ENCODE results near the gene ETV3L.
"Not testable (repeated sequence)": the region's sequence is repeated elsewhere in the genome, so short reads cannot be mapped to it uniquely, and the experiment has no call there.

Gene ETV3L

DNA sequence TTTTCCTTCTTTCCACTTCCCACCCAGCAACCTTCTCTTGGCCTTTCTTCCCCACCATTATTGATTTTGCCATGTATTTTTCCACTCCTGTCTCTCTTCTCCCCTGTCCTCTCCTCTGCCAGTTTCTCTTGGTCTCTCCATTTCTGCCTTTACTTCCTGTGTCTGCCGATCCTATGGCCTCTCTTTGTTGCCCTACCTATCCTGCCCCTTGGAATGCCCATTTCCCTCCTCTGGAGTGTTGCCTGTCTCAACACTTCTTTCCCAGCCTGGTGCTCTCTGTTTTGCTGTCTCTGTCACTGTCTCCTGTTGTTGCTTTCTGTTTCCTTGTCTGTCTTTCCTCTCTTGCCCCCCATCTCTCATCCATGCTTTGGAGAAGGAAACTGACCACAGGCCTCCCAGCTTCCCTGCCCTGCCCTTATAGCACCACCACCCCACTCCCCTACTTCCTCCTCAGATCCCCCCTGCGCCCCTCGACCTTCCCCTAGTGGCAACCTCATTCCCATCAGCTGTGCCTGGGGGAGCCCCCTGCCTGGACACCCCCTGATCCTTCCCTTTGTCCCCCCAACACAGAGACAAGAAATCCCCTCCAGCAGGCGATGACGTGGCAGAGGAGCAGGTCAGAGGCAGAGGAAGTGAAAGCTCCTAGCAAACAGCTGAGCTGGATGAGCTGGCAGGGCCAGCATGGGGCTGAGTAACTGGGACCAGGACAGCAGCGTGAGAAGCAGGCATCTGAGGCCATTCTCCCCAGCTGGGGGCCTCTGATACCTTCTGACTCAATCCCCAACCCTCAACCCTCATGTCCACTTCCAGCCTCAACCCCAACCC lies 6.6 kb upstream of the ETV3L start:
- DNase-seq (ENCODE audit: extremely low read depth in 1 of 2, low read depth in 1 of 2): peak; percentile 6 to 49

DNA sequence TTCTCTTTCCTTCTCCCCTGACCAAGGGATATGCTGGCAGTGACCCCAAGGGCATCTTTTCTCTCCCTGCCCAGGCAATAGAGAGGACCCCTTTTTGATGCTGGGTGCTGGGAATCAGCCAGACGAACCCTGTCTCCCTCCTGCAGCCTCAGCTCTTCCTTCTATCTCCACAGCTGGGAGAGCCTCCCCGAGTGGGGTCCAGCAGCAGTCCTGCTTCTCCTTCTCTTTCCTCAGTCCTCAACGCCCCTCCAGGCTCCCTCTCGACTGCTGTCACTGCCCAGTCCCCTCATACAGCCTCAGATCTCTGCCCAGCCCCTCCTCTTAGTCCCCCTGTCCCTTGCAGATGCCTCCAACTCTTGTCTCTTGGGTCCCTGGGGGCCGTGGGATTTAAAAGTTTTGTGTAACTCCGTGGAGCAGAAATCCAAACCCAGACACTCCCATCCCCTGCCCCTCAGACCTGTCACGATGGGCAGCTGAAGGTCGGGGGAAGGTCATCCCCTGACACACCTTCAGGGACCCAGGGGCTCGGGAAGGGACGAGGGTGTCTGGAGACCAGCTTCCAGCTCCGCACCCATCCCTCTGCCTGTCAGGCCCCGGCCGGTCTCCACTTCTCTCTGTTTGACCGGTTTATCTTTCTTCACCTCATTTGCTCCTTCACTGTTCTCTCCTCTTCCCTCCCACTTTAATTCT lies 5.8 kb upstream of the ETV3L start:
- DNase-seq (ENCODE audit: extremely low read depth in 1 of 2, low read depth in 1 of 2): no peak

DNA sequence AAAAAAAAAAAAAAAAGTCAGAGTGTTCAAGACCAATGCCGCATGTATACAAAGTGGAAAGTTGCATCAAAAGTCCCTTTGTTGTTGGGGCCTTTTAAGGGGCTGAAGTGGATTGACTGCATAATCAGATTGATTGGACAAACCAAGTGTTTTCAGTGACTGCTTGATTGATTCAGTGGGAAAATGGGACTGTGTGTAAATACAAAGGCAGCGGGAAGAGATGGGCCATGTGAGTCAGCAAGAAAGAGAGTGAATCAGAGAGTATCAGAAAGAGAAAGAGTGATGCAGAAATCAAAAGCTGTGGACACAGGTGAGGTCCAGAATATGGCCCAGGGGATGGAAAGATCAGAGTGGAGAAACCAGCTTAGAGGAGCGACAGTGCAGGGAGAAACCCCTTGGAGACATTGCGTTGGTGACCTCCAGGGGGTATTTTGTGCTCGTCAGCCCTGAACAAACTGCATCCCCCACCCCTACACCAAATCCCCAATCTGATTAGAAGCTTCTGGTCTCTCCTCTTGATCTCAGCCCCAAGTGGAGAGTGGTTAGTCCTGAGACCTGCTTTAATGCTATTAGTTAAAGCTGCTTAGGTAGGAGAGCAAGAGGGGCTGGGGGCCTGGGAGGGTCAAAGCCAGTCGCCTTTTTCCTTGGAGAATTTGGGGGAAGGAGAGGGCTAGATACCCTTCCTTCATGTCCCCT lies 5.1 kb upstream of the ETV3L start:
- no peak for DNase-seq (ENCODE audit: extremely low read depth in 1 of 2, low read depth in 1 of 2)

DNA sequence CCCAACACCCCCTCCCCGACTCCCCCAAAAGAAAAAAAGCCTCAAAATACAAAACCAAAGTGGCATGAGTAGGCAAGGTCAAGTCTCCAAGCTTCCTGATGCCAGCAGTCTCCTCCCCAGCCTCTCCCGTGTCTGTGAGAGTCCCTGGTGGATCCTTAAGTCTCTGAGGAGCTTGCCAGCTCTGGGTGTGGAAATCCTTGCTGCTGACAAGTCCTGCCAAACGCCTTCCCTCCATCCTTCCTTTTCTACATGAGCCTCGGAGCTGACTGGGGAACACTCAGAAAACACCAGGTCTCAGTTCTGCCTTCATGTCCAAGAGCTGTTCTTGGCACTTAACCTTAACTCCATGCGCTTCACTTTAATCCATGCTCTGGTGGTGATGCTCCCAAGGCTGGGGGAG lies 3.7 kb upstream of the ETV3L start:
- DNase-seq (ENCODE audit: extremely low read depth in 1 of 2, low read depth in 1 of 2): no peak

DNA sequence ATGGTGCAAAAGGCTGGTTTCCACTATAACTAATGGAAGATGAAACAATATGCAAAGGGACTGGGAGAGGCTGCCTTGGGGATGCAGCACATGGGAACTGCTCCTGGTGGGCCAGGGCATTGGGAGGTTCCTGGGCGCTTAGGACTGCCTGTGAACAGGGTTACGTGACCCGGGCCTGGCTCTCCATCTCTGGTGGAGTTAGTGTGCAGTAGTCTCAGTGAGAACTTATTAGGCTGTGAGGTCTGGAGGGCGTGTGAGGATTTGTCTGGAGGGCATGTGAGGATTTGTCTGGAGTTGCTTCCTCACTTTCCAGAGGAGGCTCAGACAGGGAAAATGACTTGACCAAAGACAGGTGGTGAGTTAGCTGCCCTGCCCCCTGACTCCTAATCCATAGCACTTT lies 1.5 kb upstream of the ETV3L start:
- DNase-seq (ENCODE audit: extremely low read depth in 1 of 2, low read depth in 1 of 2): no peak

DNA sequence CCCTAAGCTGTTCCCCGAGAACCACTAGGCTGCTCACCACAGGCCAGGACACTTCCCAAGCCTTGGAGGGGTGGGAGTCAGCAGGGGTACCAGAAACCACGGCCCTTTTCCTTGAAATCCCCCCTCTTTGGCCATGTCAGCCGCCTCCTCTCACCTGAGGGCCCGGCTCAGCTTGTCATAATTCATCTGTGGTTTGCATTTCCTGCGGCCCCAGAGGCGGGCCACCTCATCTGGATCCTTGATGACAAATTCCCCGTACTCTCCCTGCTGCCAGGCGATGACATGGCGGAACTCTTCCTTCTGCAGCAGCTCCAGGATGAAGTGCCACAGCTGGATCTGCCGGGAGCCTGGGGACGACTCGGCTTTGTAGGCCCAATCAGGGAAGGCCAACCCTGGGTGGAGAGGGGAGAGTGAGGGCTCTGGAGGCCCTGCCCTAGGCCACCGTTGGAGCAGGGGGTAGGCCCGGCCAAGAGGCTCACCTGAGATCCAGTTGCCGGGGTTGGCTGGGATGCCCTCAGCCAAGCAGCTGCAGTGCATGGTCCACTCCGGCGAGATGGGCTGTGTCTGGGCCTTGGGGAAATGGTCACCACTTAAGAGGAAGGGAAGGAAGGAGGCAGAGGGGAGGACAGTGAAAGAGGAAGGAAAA lies 498 bp downstream of the ETV3L start:
- DNase-seq (ENCODE audit: extremely low read depth in 1 of 2, low read depth in 1 of 2): not testable (repeated sequence)

DNA sequence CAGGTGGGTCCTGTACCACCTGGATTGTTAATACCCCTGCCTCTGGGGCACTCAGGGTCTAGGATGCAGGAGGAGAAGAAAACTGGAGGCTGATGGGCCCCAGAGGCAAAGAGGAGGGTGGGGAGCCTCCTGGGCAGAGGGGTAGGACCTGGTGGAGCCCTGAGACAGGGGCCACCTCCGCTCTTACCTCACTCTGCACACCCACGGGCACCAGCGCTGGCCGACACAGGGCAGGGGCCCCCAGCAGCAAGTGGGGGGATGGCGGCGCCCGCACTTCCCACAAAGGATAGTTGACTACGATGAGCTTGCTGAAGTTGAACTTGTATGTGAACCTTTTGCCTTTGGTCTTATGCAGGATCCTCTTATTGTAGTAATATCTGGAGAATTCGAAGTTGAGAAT lies 1.1 kb downstream of the ETV3L start:
- no peak for DNase-seq (ENCODE audit: extremely low read depth in 1 of 2, low read depth in 1 of 2)

DNA sequence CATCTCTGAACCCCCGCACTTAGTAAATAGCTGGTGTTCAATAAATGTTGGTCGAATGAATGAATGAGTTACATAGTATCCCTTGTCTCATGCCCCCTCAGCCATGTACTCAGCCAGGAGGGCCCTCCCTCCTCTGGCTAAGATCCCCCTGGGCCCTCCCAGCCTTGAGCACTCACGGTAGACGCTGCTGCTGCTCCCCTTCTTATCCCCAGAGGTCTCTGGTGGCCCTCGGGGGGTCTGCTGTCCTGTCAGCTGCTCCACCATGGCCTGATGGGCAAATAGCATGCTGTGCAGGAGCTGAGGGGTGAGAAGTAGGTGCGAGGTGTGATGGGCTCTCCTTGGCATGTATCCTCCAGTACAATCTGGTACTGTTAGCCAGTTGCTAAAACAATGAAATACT lies 1.9 kb downstream of the ETV3L start:
- no peak for DNase-seq (ENCODE audit: extremely low read depth in 1 of 2, low read depth in 1 of 2)

DNA sequence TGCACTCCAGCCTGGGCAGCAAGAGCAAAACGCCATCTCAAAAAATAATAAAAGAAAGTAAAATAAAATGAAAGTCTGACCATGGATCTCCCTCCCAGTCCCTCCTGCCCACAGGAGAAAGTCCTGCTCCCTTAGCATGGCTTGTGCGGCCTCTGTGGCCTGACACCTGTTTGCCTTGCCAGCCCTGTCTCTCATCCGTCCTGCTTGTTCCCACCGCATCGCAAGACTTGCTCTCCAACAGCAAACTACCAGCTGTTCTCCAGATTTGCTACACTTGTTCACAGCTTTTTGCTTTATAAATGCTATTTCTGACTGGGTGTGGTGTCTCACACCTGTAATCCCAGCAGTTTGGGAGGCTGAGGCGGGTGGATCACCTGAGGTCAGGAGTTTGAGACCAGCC lies 2.7 kb downstream of the ETV3L start:
- DNase-seq (ENCODE audit: extremely low read depth in 1 of 2, low read depth in 1 of 2): no peak

DNA sequence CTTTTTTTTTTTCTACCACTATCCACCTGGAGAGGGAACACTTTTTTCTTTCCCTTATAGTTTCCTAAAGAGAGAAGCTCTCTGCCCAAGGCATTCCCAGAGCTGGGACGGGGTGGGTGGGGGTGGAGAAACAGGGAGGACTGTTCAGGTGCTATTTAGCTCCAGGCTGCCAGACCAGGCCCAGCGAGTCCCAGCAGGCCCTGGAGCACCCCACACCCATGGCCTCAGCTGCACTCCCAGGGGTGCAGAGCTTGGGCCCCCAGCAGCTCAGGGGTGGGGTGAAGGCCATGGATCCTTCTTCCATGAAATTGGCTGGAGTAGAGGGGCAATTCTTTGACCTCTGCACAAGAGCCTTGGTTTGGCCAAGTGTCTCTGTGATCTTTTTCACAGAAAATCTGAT lies 4.1 kb downstream of the ETV3L start:
- no peak for DNase-seq (ENCODE audit: extremely low read depth in 1 of 2, low read depth in 1 of 2)

DNA sequence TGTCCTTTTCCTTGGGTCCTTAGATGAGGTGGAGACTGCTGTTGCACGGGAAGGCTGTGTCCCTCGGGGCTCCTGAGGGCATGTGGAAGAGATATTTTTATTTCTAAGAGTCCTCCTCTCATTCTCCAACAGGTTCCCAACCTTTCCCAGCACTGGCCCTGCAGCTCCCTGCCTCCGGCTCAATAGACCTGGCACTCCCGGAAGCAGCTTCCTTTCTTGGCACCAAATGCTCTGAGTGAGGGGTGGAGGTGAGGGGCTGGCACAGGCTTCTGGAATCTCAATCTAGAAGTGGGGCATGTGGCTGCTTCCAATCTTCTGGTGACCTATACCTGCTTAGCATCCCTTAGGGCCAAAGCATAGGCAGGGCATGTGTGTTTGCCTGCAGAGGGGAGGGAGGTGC lies 4.5 kb downstream of the ETV3L start:
- no peak for DNase-seq (ENCODE audit: extremely low read depth in 1 of 2, low read depth in 1 of 2)

DNA sequence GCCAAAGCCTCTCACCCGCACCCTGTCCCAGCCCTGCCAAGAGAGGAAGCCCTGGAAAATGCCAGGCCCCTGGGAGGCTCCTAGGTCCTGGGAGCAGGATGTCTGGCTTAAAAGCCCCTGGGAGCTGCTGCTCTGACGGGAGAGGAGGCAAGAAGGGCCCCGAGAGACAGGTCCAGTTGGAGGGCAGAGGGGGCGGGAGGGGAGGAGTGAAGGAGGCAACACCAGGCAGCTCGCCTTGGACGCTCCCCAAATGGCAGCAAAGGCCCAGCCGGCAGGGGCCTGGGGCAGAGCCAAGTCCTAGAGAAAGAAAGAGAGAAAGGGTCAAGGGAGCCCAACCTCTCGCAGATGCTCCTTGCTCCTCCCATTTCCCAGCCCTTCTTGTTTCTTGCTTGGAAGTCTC lies 6.8 kb downstream of the ETV3L start:
- DNase-seq (ENCODE audit: extremely low read depth in 1 of 2, low read depth in 1 of 2): no peak

DNA sequence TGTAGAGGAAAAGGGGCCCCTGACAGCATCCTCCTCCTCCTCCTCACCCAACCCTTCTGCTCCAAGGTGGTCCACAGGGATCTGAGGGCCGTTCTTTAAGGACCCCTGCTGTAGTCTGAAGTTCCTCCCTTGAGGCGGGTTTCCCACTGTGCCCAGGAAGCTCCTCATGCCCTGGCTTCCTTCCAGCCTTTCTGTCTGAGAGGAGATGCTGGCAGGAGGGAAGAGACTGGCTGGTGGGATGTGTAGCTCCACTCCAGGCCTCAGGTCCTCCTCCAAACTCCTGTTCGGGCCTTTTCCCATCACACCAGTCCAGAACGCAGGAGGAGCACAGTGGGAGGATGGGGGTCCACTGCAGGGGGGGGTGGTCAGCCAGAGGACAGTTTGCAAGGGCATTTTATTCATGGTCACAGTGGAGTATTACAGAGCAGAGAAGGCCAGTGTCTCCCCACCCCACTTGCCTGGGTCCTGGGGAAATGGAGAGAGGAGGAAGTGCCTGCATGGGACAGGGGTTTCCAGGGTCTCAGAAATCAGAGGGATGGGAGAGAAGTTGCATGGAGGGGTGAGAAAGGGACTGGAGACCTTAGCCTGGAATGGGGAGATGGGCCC lies 7.8 kb downstream of the ETV3L start:
- no peak for DNase-seq (ENCODE audit: extremely low read depth in 1 of 2, low read depth in 1 of 2)

DNA sequence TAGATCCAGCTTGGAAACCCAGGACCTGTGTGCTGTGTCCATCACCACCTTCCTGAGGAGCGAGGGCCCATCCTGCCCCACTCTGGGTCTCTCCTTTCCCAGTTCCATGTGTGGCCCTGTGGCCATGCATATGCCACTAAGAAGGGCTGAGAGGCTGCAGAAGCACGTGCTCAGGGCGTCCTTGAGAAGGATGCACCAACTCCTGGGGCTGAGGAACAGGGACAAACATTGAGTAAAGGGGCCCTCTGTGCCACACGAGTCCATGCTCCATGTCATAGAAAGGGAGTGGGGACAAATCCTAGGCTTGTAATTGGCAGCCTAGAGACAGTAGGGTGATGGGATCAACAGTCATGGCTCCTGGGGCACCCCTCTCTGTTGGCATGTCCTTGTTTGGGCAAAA lies 8.4 kb downstream of the ETV3L start:
- DNase-seq (ENCODE audit: extremely low read depth in 1 of 2, low read depth in 1 of 2): no peak

DNA sequence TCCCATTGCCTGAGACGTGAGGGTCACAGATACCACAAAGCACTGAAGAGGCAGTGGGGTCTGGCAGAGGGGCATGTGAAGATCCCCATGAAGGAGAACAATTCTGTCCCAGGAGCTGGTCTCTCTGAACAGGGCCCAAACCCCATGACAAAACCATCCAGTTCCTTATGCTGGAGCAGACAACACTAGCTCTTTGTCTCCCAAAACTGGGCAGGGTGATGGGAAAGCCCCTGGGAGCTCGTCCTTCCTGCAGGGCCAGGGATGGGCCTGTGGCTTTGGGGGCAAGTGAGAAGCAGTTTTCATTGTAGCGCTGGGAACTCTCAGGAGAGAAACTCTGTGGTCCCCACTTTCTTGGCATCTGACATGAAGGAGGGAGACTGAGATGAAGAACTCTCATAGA lies 8.8 kb downstream of the ETV3L start:
- no peak for DNase-seq (ENCODE audit: extremely low read depth in 1 of 2, low read depth in 1 of 2)

DNA sequence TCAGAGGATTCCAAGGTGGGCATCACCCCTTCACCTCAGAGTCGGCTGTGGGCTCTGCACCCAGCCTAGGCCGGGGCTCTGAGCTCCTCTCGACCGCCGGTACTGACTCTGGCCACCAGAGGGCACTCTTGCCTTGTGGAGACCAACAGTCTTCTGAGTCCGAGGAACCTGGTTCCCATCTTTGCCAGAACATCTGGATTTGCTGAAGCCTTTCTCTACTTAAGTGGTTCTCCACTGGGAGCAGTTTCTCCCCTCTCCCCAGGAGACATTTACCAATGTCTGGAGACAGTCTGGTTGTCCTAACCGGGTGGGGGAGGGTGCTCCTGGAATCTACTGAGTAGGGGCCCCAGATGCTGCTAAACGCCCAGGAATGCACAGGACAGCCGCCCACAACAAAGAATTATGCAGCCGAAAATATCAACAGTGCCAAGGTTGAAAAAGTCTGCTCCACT lies 9.4 kb downstream of the ETV3L start:
- peak; percentile 57 to 76 for DNase-seq (ENCODE audit: extremely low read depth in 1 of 2, low read depth in 1 of 2)

DNA sequence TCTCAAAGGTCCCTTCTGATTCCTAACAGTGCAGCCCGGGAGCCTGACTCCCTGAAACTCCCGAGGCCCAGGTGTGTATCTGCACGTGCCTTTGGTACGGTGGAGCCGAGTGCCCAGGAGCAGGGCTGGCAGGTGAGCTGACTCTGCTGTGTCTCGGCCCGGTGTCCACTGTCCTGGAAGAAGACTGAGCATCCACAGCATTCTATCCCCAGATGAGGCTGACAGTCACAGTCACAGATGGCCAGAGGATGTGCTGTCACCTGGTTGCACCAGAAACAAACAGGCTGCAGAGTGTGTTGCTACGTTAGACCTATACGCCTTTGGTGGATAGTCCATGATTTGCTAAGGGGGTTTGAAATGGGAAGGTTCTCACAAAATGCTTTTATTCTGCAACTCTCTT lies 9.8 kb downstream of the ETV3L start:
- no peak for DNase-seq (ENCODE audit: extremely low read depth in 1 of 2, low read depth in 1 of 2)

DNA sequence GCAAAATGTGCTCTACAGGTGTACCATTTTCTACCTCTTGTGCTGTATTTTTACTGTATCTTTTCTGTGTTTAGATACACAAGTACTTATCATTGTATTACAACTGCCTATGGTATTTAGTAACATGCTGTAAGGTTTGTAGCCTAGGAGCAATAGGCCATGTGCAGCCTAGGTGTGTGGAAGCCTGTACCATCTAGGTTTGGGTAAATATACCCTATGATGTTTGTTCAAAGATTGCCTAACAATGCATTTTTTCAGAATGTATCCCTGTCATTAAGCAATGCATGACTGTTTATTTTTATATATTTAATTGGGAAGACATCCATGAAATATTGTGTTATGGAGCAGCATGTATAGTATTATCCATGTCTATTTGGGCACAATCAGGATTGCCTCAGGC lies 11.0 kb downstream of the ETV3L start:
- DNase-seq (ENCODE audit: extremely low read depth in 1 of 2, low read depth in 1 of 2): no peak

DNA sequence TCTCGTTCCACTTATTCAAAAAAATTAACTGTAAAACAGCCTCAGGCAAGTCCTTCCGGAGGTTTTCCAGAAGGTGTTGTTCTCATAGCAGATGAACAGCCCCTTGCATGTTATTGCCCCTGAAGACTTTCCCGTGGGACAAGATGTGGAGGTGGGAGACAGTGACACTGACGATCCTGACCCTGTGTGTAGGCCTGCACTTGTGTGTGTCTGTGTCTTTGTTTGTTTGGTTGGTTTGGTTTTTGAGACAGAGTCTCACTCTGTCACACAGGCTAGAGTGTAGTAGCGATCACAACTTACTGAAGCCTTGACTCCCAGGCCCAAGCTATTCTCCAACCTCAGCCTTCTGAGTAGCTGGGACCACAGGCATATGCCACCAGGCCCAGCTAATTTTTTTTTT lies 12.6 kb downstream of the ETV3L start:
- no peak for DNase-seq (ENCODE audit: extremely low read depth in 1 of 2, low read depth in 1 of 2)

DNA sequence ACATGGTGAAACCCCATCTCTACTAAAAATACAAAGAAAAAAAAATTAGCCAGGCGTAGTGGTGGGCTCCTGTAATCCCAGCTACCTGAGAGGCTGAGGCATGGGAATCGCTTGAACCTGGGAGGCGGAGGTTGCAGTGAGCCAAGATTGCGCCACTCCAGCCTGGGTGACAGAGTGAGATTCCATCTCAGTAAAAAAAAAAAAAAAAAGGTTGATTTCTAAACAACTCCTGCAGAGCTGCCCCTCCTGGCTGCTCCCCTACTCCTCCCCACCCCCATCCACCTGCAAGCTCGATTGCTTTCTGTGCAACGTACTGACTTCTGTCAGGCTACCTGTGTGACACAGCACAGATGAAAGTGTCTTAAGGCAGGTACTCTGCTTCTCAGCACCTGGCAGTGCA lies 13.3 kb downstream of the ETV3L start:
- no peak for DNase-seq (ENCODE audit: extremely low read depth in 1 of 2, low read depth in 1 of 2)

DNA sequence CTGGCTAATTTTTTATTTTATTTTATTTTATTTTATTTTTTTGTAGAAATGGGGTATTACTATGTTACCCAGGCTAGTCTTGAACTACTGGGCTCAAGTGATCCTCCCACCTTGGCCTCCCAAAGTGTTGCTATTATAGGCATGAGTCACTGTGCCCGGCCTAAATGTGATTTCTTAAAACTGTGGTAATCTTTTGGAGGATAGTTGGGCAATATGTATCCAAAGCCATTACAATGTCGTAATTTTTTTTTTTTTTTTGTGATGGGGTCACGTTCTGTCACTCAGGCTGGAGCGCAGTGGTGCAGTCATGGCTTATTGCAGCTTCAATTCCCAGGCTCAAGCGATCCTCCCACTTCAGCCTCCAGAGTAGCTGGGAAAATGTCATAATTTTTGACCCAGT lies 14.2 kb downstream of the ETV3L start:
- no peak for DNase-seq (ENCODE audit: extremely low read depth in 1 of 2, low read depth in 1 of 2)

Measured in stimulated activated CD8-positive, alpha-beta memory T cell treated with anti-CD3 and anti-CD28 coated beads, Interleukin-7, amount 100 ng/mL, for 48 hours (primary cell).